ENCODE measurements around the gene OR2A7. TPM values are rescaled to one million over a fixed set of nuclear protein-coding genes. Genes with fewer than 3 reads are reported as not detected.

OR2A7 gene
- total RNA-seq, 2 donors from 2014 or later, result 1.0 to 1.8 TPM

Other genes with a start within 250 kb of the OR2A7 start
- not detected for gene OR2A5, start 215.8 kb downstream of the OR2A7 start, total RNA-seq
- not detected for gene OR2A25, start 195.0 kb downstream of the OR2A7 start, total RNA-seq
- not detected for gene OR2A12, start 178.5 kb downstream of the OR2A7 start, total RNA-seq
- not detected for gene OR2A2, start 155.2 kb downstream of the OR2A7 start, total RNA-seq
- not detected for gene OR2A14, start 141.6 kb downstream of the OR2A7 start, total RNA-seq
- gene CTAGE4, start 81.3 kb downstream of the OR2A7 start, total RNA-seq, result 1 to 10 TPM in 1 of 2 donors, not detected in 1; 1.3 TPM
- 1 to 10 TPM; 1.8 to 2.3 TPM for gene ARHGEF35, start 69.0 kb downstream of the OR2A7 start, total RNA-seq
- under 1 TPM in 1 of 2 donors, not detected in 1; 0.10 TPM for gene OR2A42, start 25.2 kb downstream of the OR2A7 start, total RNA-seq
- under 1 TPM; 0.24 to 0.71 TPM for gene CTAGE8, start 4.5 kb upstream of the OR2A7 start, total RNA-seq
- gene OR2A1, start 47.6 kb upstream of the OR2A7 start, total RNA-seq, result not detected
- 1 to 10 TPM; 3.7 to 5.4 TPM for gene ARHGEF5, start 90.6 kb upstream of the OR2A7 start, total RNA-seq
- not detected for gene NOBOX, start 138.9 kb upstream of the OR2A7 start, total RNA-seq

Measured in left cardiac atrium (tissue), 2 donors.